GM19328 (cell line): ENCODE measurements around the gene POLR2F.

ENCODE experiments used
- ATAC-seq: cut with Tn5 transposase; IDR thresholded peaks from one replicate; pipeline ENCODE4 v1.9.1; 2021; ENCODE audit warnings: mild to moderate bottlenecking, moderate library complexity; ENCODE audit not compliant: unreplicated experiment

The POLR2F gene

GRCh38 chr22:37999236-37999635, 45.7 kb downstream of the POLR2F start:
- ATAC-seq = no peak

GRCh38 chr22:37999640-38000272, 46.3 kb downstream of the POLR2F start:
- ATAC-seq = no peak

DNA sequence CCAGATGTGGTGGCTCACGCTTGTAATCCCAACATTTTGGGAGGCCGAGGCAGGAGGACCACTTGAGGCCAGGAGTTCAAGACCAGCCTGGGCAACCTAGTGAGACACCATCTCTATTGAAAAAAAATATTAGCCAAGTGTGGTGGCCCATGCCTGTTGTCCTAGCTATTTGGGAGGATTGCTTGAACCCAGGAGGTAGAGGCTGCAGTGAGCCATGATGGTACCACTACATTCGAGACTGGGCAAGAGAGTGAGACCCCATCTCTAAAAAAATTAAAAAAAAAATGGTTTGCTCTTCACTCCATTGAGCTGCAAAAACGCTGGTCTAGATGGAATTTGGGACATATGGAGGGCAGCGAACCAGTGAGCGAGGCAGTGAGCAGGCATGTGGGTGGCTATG, 52.4 kb downstream of the POLR2F start:
- no peak for ATAC-seq

DNA sequence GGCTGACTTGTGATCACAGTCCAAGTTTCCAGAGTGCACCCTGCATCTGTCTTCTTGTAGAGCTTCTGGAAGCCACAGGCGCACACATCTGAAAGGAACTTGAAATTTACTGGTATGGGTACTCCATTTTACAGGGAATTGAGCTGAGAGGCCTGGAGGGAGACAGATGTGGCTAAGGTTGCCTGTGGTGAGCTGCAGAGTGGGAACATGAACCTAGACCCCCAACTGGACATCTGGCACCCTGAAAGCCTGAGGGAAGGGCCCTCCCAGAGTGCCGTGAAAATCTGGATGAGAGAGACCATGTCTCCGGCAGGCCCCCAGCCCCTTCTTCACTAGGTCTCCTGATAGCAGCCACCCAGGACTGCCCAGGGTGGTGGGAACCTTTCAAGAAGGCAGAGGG, 53.4 kb downstream of the POLR2F start:
- ATAC-seq = no peak

DNA sequence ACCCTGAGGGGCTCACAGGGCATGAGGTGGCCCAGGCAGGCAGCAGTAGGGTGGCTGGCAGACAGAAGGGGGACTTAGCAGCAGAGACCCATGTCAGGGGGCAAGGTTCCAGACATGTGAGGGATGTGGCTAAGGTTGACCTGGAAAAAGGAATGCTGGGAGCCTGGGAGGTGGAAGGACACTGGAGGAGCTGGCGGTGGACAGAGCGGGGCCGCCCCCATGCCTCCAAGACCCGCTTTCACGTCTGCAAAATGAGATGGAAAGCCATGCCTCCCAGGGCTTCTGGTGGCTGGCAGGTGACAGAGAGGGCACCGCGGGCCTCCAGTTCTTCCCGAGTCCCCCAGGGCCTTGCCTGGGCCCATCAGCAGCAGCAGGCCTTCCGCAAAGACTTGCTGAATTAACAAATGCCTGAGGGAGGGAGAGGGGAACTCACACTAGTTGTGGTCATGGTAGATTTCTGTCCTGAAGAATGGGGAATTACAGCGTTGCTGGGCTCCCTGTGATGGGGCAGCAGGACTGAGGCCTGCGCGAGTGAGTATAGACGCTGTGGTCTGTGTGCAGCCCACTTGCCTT, 53.9 kb downstream of the POLR2F start:
- ATAC-seq = no peak

GRCh38 chr22:38009000-38009806, 55.7 kb downstream of the POLR2F start:
- no peak for ATAC-seq

DNA sequence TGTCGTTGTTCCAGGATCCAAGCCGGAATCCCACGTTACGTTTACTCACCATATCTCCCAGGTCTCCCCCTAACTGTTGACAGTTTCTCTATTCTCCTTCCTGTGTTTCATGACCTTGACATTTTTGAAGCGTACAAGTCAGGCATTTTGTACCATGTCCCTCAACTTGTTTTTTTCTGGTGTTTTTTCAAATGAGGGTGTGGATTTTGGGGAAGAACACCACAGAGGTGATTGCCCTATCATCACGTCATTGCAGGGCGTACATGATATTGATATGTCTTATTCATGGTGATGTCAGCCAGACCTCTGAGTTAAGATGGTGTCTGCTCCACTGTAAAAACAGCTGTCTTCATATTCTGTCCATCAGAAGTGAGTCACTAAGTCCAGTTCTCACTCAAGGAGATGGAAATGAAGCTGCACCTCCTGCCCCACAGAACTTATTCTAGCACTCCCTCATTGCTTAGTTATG, 59.1 kb downstream of the POLR2F start:
- no peak for ATAC-seq

DNA sequence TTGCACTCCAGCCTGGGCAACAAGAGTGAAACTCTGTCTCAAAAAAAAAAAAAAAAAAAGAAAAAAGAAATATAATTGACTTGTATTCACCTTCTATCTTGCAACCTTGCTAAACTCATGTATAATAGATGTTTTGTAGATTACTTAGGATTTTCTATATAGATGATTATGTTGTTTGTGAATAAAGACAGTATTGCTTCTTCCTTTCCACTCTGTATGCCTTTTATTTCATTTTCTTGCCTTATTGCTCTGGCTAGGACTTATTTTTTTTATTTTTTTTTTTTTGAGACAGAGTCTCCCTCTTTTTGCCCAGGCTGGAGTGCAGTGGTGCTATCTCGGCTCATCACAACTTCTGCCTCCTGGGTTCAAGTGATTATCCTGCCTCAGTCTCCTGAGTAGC, 60.6 kb downstream of the POLR2F start:
- no peak for ATAC-seq

DNA sequence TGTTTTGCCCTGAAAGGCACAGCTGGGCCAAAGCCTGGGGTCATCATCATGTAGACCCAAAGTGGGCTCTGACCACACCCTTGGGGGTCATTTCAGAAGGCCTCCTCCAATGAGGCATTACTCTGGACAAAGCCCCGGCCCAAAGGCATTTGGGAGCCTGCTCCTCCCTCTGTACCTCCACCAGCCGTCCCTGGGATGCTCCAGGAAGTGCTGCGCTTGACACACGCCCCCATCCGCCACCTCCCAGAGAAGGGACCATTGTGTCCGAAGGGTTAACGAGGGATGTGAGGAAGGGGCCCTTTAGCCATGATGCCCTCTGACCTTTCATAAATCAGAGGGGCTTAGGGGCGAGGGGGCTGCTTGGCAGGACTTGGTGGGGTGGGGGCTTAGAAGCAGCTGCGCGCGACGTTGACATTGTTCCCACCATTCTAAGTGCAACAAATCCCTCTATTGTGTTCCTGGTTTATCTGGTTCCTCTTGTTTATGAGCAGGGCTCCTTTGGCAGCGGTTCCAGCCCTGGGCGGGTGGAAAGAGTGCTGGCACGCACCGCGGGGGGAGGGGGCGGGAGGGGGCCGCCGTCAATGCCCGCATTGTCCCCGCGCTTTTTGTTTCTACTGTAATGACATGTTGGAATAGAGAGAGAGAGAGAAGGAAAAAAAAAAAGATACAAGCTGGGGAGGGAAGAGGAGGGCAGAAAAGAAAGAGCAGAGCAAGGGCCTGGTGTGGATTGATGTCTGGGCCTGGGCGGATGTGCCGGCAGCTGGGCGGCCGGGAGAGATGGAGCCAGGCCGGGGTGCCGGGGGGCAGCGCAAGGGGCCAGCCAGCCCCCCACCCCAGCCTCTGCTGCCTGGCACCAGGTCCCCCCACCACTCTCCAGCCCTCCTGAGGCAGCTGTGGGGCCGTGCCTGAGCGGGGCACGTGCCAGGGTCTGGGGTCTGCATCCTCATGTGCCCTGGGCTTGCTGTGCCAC, 63.0 kb downstream of the POLR2F start:
- ATAC-seq = no peak

DNA sequence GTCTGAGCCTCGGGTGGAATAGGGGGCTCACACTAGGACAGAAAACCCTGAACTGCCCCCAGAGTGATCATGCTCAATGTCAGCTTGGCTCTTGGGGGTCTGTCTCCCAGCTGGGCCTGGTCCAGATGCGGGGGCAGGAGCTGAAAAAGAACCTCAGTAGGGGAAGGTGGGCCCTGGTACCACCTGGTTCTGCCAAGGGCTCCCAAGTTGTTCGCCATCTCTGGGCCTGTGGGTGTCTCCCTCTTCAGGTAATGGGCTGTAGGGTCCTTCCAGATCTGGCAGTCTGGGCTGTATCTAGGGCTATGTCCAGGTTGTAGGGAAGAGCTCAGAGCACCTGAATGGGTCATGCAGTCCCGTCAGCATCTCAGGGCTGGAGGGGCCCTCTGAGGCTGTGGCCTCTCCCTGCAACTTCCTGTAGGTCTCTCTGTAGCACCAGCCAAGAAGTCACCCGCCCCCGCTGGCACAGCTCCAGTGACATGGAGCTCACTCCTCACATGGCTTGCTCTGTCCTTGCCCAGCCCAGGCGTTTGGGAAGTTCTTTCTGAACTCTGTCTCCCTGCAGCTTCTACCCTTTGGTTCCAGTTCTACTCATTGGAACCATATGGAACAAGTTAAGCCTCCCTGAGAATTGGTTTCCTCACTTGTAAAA, 63.9 kb downstream of the POLR2F start:
- no peak for ATAC-seq

DNA sequence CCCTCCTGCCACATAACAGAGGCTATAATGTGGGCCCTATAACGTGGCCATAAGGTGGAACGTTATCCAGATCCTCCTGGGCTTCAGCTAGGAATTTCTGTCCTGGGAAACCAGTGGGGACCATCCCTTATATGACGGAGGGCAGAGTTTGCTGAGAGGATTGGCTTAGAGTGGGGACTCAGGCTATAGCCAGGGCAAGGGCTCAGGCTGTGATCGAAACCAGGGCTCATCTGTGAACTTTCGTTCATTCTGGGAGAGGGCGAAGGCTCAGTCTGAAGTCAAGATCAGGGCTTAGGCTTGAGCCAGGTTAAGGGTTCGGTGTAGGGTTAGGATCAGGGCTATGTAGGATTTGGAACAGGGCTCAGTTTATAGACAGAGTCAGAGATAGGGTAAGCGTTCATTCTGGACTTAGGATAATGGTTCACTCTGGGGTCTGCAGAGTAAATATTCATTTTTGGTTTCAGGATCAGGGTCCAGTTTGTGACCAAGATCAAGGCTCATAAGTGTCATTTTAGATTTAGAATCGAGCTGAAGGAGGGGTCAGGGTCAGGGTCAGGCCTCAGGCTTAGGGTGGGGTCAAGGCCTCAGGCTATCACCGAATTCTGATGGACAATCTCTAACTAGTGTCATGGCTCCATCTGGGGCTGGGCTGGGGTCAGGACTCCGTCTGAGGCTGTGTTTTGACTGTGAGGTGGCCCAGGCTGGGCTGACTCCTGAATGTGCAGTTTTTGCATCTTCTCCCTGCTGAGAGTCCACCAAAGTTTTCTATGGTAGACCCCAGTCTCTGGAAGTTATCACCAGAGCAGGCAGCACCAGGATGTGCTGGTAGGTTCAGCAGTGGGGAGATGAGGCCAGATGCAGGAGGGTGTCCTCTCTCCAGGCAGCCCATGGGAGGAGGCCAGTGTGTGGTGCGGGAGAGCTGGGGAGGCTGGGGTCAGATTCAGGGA, 64.7 kb downstream of the POLR2F start:
- ATAC-seq = no peak
